Measurements from ENCODE around the gene HS3ST6. TPM values are rescaled to one million over a fixed set of nuclear protein-coding genes. Genes with fewer than 3 reads are reported as not detected.

HS3ST6 gene
- total and polyA plus RNA-seq, 2 of the 13 experiments (the other 11 are each of a cell fraction or from before 2014, with no cell fraction given), result not detected

DNA sequence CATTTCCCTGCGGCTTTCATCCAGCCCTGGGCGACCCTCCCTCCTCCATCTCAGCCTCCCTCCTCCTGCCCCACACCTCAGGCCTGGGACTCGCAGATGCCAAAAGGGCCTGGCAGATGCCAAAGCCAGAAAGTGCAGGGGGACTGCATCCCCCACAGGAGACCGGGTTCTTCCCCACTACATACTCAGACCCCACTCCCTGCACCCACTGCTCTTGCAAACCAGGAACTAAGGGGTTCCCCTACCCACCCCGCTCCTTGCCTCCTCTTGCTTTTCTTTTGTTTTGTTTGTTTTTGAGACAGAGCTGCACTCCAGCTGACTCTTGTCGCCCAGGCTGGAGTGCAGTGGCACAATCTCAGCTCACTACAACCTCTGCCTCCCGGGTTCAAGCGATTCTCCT, 3.2 kb downstream of the HS3ST6 start:
- Histone ChIP-seq H3K9ac (ENCODE audit: insufficient read depth, low read depth, low read length) (no peak overlapping the region), H4K20me1 (ENCODE audit: insufficient read depth, low read length) (0 out of 2 replicates have a peak, but pooled peaks cover 2% of the 10 kb centered on the region), H3K4me2 (ENCODE audit: low read depth, low read length) (no peak overlapping the region), H3K27me3 (ENCODE audit: control insufficient read depth in 1 of 2, insufficient read depth in 2 of 2, low read length in 2 of 2) (peaks cover 32 to 69% of the 10 kb centered on the region in 2 experiments), H3K36me3 (replicated peaks in 1 of 2; ENCODE audit: control insufficient read depth in 1 of 2, insufficient read depth in 2 of 2, low read length in 2 of 2) (no peaks in the 10 kb centered on the region), H3K4me1 (ENCODE audit: insufficient read depth, low read length) (peaks cover 9% of the 10 kb centered on the region), H3K27ac (ENCODE audit: extremely low read length, insufficient read depth, low read length) (no peak overlapping the region), H3K9me3 (ENCODE audit: low read length) (no peaks in the 10 kb centered on the region), H3K79me2 (ENCODE audit: insufficient read depth, low read length) (no peaks in the 10 kb centered on the region), H3K4me3 (replicated peaks in 1 of 3; ENCODE audit: insufficient read depth in 1 of 3, low read depth in 2 of 3, low read length in 3 of 3) (no peak overlapping the region), H2AFZ (ENCODE audit: low read length) (no peak overlapping the region)
- BruUV-seq (replicated peaks), result no TSS peak
- ATAC-seq (no peak), FAIRE-seq (no peak), DNase-seq (ENCODE audit: low spot score) (no peak)
- intact Hi-C loops (cut with micrococcal nuclease; ENCODE audit: unreplicated experiment) (no loop called here), in situ Hi-C loops (cut with HindIII; ENCODE audit: extremely low pct_ligation_motif_present, low pct_unique_long_range_greater_than_20kb) (no loop called here)
- POLR2A ChIA-PET, result no interaction called here
- WGBS (ENCODE audit: low lambda C conversion rate), result 10% methylated on average over 7 of the region's 8 CpGs
- TF ChIP-seq, protein P1, sequence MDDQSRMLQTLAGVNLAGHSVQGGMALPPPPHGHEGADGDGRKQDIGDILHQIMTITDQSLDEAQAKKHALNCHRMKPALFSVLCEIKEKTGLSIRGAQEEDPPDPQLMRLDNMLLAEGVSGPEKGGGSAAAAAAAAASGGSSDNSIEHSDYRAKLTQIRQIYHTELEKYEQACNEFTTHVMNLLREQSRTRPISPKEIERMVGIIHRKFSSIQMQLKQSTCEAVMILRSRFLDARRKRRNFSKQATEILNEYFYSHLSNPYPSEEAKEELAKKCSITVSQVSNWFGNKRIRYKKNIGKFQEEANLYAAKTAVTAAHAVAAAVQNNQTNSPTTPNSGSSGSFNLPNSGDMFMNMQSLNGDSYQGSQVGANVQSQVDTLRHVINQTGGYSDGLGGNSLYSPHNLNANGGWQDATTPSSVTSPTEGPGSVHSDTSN (CRISPR knock-in tag; IDR thresholded peaks at IDR 0.05; ENCODE audit: borderline replicate concordance), result no peak
- no peak for TF ChIP-seq ZSCAN31 (CRISPR knock-in tag; IDR thresholded peaks at IDR 0.05; ENCODE audit: low read depth)
- TF ChIP-seq ZNF629 (CRISPR knock-in tag; conservative IDR thresholded peaks at IDR 0.05), result no peak
- TF ChIP-seq, protein P2, sequence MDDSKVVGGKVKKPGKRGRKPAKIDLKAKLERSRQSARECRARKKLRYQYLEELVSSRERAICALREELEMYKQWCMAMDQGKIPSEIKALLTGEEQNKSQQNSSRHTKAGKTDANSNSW (CRISPR knock-in tag; IDR thresholded peaks at IDR 0.05; ENCODE audit: borderline replicate concordance), result no peak
- TF ChIP-seq GLI4 (CRISPR knock-in tag; IDR thresholded peaks at IDR 0.05; ENCODE audit: borderline replicate concordance), result no peak
- TF ChIP-seq, protein P3, sequence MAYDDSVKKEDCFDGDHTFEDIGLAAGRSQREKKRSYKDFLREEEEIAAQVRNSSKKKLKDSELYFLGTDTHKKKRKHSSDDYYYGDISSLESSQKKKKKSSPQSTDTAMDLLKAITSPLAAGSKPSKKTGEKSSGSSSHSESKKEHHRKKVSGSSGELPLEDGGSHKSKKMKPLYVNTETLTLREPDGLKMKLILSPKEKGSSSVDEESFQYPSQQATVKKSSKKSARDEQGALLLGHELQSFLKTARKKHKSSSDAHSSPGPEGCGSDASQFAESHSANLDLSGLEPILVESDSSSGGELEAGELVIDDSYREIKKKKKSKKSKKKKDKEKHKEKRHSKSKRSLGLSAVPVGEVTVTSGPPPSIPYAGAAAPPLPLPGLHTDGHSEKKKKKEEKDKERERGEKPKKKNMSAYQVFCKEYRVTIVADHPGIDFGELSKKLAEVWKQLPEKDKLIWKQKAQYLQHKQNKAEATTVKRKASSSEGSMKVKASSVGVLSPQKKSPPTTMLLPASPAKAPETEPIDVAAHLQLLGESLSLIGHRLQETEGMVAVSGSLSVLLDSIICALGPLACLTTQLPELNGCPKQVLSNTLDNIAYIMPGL (CRISPR knock-in tag; IDR thresholded peaks at IDR 0.05; ENCODE audit: borderline replicate concordance in 1 of 2, low read depth in 1 of 2), result no peak
- TF ChIP-seq ETV5 (CRISPR knock-in tag; IDR thresholded peaks at IDR 0.05; ENCODE audit: borderline replicate concordance), result no peak
- no peak for TF ChIP-seq TGIF2 (CRISPR knock-in tag; IDR thresholded peaks at IDR 0.05)
- no peak for TF ChIP-seq TBX3 (IDR thresholded peaks at IDR 0.05; ENCODE audit: borderline replicate concordance)
- TF ChIP-seq MAZ (IDR thresholded peaks at IDR 0.05; ENCODE audit: borderline replicate concordance, low read depth, low read length), result no peak
- TF ChIP-seq MAZ (CRISPR knock-in tag; IDR thresholded peaks at IDR 0.05; ENCODE audit: low read depth), result no peak
- TF ChIP-seq SAP130 (CRISPR knock-in tag; IDR thresholded peaks at IDR 0.05; ENCODE audit: low read depth), result no peak
- TF ChIP-seq ZNF839 (CRISPR knock-in tag; IDR thresholded peaks at IDR 0.05; ENCODE audit: borderline replicate concordance), result no peak
- no peak for TF ChIP-seq POGZ (CRISPR knock-in tag; IDR thresholded peaks at IDR 0.05)
- no peak for TF ChIP-seq YY1 (IDR thresholded peaks at IDR 0.05; ENCODE audit: insufficient read depth, insufficient replicate concordance, low read depth, low read length)
- no peak for TF ChIP-seq ZNF225 (CRISPR knock-in tag; IDR thresholded peaks at IDR 0.05)
- CTCF ChIA-PET (ENCODE audit: low intra/inter-chr PET ratio, low total read pairs), result no interaction called here
